Measurements from ENCODE around the gene ATP1A1. TPM values are rescaled to one million over a fixed set of nuclear protein-coding genes. Genes with fewer than 3 reads are reported as not detected.

The ATP1A1 gene
- total RNA-seq, 4 donors from 2014 or later: 324 to 3,097 (median 1,990) TPM

DNA sequence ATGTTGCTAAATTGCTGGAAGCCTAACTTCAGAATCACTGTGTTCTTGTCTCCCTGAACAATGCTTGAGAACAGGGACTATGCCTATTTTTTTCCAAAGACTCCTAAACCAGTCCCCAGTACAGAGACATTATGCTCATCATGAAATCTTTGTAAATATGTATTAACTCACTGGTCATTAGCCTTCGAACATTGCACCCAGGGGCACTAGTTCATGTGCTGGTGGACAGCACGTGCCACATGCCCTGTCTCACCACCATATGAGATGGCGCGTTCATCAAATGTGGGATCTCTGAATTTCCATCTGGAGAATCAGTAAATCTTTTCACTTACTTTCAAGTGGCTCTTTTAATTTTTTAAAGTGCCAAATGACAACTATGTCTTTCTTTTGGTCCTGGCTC is 11.0 kb upstream of the ATP1A1 start:
- Histone ChIP-seq H3K4me3 (no peak overlapping the region), H3K9me3 (no peaks in the 10 kb centered on the region), H3K27me3 (no peaks in the 10 kb centered on the region), H3K4me1 (peaks cover 0 to 18% (median 2%) of the 10 kb centered on the region in 4 donors), H3K36me3 (no peaks in the 10 kb centered on the region), H3K27ac (no peak overlapping the region)
- in situ Hi-C loops (cut with MboI; ENCODE audit: low pct_ligation_motif_present in 1 of 4, low pct_unique_long_range_greater_than_20kb in 1 of 4, low sequenced_read_pairs in 3 of 4): loop anchor here (25.0 kb wide), 2 partner anchors 125 to 200 kb away; no protein-coding TSS in a partner anchor
- DNase-seq: no peak
- WGBS, 2 donors (ENCODE audit: low coverage in 1 of 2): 97 to 100% methylated on average over 4 of the region's 4 CpGs
- TF ChIP-seq POLR2AphosphoS5 (IDR thresholded peaks at IDR 0.05) (no peak), POLR2A (IDR thresholded peaks at IDR 0.05) (no peak), EP300 (IDR thresholded peaks at IDR 0.05; ENCODE audit: low read depth) (no peak)
- TF ChIP-seq, protein P1, sequence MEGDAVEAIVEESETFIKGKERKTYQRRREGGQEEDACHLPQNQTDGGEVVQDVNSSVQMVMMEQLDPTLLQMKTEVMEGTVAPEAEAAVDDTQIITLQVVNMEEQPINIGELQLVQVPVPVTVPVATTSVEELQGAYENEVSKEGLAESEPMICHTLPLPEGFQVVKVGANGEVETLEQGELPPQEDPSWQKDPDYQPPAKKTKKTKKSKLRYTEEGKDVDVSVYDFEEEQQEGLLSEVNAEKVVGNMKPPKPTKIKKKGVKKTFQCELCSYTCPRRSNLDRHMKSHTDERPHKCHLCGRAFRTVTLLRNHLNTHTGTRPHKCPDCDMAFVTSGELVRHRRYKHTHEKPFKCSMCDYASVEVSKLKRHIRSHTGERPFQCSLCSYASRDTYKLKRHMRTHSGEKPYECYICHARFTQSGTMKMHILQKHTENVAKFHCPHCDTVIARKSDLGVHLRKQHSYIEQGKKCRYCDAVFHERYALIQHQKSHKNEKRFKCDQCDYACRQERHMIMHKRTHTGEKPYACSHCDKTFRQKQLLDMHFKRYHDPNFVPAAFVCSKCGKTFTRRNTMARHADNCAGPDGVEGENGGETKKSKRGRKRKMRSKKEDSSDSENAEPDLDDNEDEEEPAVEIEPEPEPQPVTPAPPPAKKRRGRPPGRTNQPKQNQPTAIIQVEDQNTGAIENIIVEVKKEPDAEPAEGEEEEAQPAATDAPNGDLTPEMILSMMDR (IDR thresholded peaks at IDR 0.05): no peak
- intact Hi-C loops (cut with DNase I; ENCODE audit: low total_unique reads): loop anchor here (1.0 kb wide), 1 partner anchor 123 kb away; no protein-coding TSS in a partner anchor

DNA sequence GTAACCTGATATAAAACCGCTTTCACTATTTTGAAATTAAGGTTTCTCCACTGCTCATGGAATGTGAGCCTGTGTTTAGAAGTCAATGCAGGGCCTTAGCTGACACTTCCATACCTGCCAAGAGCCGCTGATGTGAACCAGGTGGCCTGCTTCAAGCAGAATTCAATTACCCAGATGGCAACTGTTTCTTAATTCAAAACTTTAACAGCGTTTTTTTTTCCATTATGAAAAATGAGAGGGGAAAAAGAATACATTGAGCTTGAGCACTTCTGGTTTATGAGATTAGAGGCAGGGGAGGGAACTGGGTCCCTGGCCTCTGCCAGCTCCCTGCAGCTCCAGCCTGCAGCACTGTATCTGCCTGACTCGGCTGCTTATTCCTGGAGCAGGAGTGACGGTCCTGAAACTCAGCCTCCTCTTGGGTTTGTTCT is 7.7 kb upstream of the ATP1A1 start:
- H3K27ac ChIP-seq: no peak overlapping the region
- in situ Hi-C loops (cut with MboI; ENCODE audit: low pct_ligation_motif_present in 1 of 4, low pct_unique_long_range_greater_than_20kb in 1 of 4, low sequenced_read_pairs in 3 of 4): loop anchor here (25.0 kb wide), 2 partner anchors 122 to 203 kb away; no protein-coding TSS in a partner anchor

DNA sequence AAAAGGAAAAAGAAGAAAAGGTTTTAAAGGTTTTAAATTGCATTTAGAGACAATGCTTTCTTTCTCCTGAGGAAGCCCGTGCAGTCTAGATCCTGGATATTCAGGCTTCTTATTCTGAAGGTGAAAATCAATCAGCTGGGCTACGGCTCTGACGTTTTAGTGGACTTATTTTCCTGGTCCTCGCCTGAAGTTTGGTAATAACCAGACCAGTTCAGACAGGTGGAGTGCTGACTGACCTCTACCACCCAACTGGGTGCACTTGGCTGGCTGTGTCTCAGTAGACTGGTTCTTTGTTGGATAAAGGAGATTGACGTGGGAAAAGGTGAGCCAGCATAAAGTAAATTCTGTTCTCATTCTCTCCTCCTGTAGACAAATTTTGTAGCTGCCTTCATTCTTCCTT is 7.2 kb upstream of the ATP1A1 start:
- Histone ChIP-seq H3K27ac (no peak overlapping the region), H3K27me3 (no peaks in the 10 kb centered on the region), H3K9me3 (no peaks in the 10 kb centered on the region), H3K4me3 (no peak overlapping the region), H3K4me1 (no peaks in the 10 kb centered on the region), H3K36me3 (no peaks in the 10 kb centered on the region)
- no peak for DNase-seq
- in situ Hi-C loops (cut with MboI; ENCODE audit: low pct_ligation_motif_present in 1 of 4, low pct_unique_long_range_greater_than_20kb in 1 of 4, low sequenced_read_pairs in 3 of 4): loop anchor here (25.0 kb wide), 2 partner anchors 121 to 204 kb away; no protein-coding TSS in a partner anchor
- 80 to 89% methylated on average over 4 to 5 of the region's 5 CpGs for WGBS, 2 donors (ENCODE audit: low coverage in 1 of 2)
- intact Hi-C loops (cut with DNase I; ENCODE audit: low total_unique reads): no loop called here
- no peak for TF ChIP-seq EP300 (IDR thresholded peaks at IDR 0.05; ENCODE audit: low read depth)
- no peak for TF ChIP-seq POLR2A (IDR thresholded peaks at IDR 0.05)
- no peak for TF ChIP-seq POLR2AphosphoS5 (IDR thresholded peaks at IDR 0.05)
- TF ChIP-seq, protein P1 (IDR thresholded peaks at IDR 0.05): no peak

More for the DNA sequence above, 7.7 kb upstream of the ATP1A1 start:
- H3K36me3 ChIP-seq: no peaks in the 10 kb centered on the region
- no peaks in the 10 kb centered on the region for H3K27me3 ChIP-seq
- no peaks in the 10 kb centered on the region for H3K4me1 ChIP-seq
- H3K9me3 ChIP-seq: no peaks in the 10 kb centered on the region
- no peak overlapping the region for H3K4me3 ChIP-seq
- TF ChIP-seq POLR2AphosphoS5 (IDR thresholded peaks at IDR 0.05) (no peak), POLR2A (IDR thresholded peaks at IDR 0.05) (no peak), EP300 (IDR thresholded peaks at IDR 0.05; ENCODE audit: low read depth) (no peak)
- TF ChIP-seq, protein P1 (IDR thresholded peaks at IDR 0.05): no peak
- 73 to 81% methylated on average over 3 to 5 of the region's 5 CpGs for WGBS, 2 donors (ENCODE audit: low coverage in 1 of 2)
- intact Hi-C loops (cut with DNase I; ENCODE audit: low total_unique reads): no loop called here
- DNase-seq: no peak

DNA sequence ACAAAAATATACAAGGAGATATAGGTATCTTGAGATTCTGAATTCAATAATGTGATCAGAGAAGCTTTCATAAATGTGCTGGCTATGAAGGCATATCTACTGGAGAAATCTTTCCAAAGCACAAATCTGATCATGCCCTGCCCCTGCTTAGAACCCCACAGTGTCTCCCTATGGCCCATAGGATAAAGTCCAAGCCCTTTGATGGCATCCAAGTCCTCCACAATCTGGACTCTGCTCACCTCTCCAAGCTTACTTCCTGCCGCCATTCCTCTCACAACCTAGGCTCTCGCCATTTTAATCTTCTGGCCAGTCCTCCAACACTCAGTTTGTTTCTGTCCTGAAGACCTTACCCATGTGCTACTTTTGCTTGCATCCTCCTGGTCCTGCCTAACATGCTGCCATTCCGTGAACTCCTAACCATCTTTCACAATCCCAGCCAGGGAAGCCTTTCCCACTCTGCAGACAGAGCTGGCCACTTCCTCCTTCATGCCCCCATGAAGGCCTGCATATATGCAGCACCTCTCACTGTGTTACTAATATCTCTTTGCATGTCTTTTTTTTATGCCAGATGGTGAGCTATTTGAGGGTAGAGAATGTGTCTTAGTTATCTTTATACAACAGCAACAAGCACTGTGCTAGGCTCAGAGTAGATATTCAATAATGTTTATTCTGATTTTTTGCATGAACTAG is 5.6 kb upstream of the ATP1A1 start:
- no peak for TF ChIP-seq POLR2A (IDR thresholded peaks at IDR 0.05)
- no peak for TF ChIP-seq POLR2AphosphoS5 (IDR thresholded peaks at IDR 0.05)
- TF ChIP-seq EP300 (IDR thresholded peaks at IDR 0.05; ENCODE audit: low read depth): no peak
- TF ChIP-seq, protein P1 (IDR thresholded peaks at IDR 0.05): no peak
- H3K9me3 ChIP-seq: no peaks in the 10 kb centered on the region
- no peaks in the 10 kb centered on the region for H3K27me3 ChIP-seq
- in situ Hi-C loops (cut with MboI; ENCODE audit: low pct_ligation_motif_present in 1 of 4, low pct_unique_long_range_greater_than_20kb in 1 of 4, low sequenced_read_pairs in 3 of 4) (loop anchor here (25.0 kb wide), 2 partner anchors 120 to 205 kb away; no protein-coding TSS in a partner anchor), intact Hi-C loops (cut with DNase I; ENCODE audit: low total_unique reads) (no loop called here)
- H3K4me3 ChIP-seq: no peak overlapping the region
- 97% methylated on average over 3 of the region's 3 CpGs; no CpG with 5 or more reads in 1 of the 2 donors for WGBS, 2 donors (ENCODE audit: low coverage in 1 of 2)
- no peak for DNase-seq
- H3K36me3 ChIP-seq: no peaks in the 10 kb centered on the region
- H3K4me1 ChIP-seq: peaks cover 0 to 8% (median 6%) of the 10 kb centered on the region in 4 donors
- no peak overlapping the region for H3K27ac ChIP-seq
